NCI-H2029 treated with DMSO at 0.1 percent for 48 hours (cell line): ENCODE data around the gene CBFA2T2.
"Not testable (repeated sequence)": the region's sequence is repeated elsewhere in the genome, so short reads cannot be mapped to it uniquely, and the experiment has no call there.

Experiments
- DNase-seq: peaks from one replicate; lab custom pipeline; 2025; lab: John Stamatoyannopoulos, UW

Gene CBFA2T2

GRCh38 chr20:33624399-33624798 lies 134.5 kb downstream of the CBFA2T2 start:
- no peak for DNase-seq

GRCh38 chr20:33626190-33626589 lies 136.3 kb downstream of the CBFA2T2 start:
- DNase-seq: no peak

GRCh38 chr20:33627577-33628216 lies 137.8 kb downstream of the CBFA2T2 start:
- no peak for DNase-seq

DNA sequence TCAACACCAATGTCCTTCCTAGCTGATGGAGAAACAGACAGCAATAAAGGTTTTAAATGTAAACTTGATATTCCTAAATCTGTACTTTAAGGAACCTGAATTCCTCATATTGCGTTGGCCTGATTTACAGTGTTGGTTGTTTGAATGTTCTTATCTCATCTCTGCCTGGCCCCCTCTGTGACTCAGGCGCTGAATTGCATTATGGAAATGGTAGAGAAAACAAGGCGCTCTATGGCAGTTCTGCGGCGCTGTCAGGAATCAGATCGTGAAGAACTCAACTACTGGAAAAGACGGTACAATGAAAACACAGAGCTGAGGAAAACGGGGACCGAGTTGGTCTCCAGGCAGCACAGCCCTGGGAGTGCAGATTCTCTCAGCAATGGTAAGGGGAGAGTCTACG lies 139.6 kb downstream of the CBFA2T2 start:
- DNase-seq: no peak

- DNase-seq: no peak
Observed at GRCh38 chr20:33629979-33630378, 140.1 kb downstream of the CBFA2T2 start.

GRCh38 chr20:33630507-33630906 lies 140.6 kb downstream of the CBFA2T2 start:
- DNase-seq: no peak

DNA sequence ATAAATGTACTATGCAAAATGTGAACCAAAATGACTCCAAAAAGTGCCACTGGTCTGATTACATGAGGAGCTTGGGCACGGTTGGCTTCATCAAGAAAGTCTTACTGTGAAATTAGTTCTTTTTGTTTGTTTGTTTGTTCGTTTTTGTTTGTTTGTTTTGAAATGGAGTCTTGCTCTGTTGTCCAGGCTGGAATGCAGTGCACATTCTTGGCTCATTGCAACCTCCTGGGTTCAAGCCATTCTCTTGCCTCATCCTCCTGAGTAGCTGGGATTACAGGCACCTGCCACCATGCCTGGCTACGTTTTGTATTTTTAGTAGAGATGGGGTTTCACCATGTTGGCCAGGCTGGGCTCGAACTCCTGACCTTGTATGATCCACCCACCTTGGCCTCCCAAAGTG lies 142.0 kb downstream of the CBFA2T2 start:
- DNase-seq: not testable (repeated sequence)

DNA sequence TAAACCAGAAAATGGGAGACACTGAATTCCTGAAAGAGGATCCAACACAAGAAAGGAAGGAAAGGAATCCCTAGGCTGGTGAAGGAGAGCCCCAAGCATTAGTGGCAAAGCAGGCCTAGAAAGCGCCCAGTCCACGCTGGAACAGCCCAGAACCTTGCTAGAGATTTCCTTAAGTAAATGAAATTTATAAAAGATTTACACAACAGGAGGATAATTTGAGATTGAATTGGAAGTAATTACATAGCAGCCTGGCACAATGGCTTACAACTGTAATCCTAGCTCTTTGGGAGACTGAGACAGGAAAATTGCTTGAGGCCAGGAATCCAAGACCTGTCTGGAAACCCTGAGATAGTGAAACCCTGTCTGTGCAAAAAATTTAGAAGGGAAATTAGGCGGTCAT lies 145.4 kb downstream of the CBFA2T2 start:
- DNase-seq: no peak

DNA sequence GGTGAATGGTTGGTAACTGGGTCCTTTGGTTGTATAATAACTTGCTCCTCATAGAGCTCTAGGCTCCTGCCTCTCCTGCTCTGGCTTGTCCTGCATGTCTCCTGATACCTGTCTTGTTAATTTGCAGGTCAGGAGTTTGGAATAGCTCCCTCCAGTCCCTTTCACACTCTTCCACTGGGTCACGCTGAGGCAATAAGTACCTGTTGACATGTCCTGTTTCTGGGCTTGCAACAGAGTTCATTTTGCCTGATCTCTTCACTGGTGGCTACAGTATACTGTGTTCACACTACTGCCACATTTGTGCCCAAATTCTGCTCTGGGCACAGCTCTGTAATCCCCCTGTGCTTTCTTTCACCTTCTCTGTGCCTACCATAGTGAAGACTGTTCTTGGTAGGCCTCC lies 146.9 kb downstream of the CBFA2T2 start:
- no peak for DNase-seq

DNA sequence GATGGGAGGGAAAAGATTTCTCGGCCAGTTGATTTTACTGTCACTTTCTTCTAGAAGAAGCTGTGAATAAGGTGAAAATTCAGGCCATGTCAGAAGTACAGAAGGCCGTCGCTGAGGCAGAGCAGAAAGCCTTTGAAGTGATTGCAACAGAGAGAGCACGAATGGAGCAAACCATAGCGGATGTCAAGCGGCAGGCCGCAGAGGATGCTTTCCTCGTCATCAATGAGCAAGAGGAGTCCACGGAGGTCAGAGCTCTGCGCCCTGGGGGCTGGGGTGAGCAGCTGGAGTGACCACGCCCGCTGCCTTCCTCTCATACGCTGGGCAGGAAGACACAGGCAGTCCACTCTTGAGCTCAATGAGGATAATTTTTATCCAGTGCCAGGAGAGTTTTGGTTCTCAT lies 150.4 kb downstream of the CBFA2T2 start:
- DNase-seq: no peak

- DNase-seq: no peak
Observed at GRCh38 chr20:33644313-33645071, 154.6 kb downstream of the CBFA2T2 start.

GRCh38 chr20:33645072-33645358 lies 155.1 kb downstream of the CBFA2T2 start:
- no peak for DNase-seq

GRCh38 chr20:33645396-33645795 lies 155.5 kb downstream of the CBFA2T2 start:
- DNase-seq: no peak

DNA sequence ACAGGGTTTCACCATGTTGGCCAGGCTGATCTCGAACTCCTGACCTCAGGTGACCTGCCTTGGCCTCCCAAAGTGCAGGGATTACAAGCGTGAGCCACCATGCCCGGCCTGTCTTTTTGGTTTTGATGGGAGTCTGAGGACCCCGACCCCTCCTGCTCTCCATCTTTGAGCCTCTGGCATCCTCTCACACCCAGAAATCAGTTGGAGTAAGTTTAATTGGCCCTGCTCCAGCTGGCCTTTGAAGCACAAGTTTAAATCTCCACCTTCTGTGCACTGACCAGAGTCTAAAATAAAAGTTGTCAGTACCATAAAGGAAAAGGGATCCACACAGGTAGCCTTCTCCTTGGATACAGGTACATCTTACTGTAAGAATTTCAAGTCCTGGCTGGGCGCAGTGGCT lies 156.3 kb downstream of the CBFA2T2 start:
- DNase-seq: no peak

GRCh38 chr20:33646959-33647602 lies 157.2 kb downstream of the CBFA2T2 start:
- DNase-seq: not testable (repeated sequence)

GRCh38 chr20:33647603-33648395 lies 157.9 kb downstream of the CBFA2T2 start:
- peak; percentile 68 for DNase-seq

DNA sequence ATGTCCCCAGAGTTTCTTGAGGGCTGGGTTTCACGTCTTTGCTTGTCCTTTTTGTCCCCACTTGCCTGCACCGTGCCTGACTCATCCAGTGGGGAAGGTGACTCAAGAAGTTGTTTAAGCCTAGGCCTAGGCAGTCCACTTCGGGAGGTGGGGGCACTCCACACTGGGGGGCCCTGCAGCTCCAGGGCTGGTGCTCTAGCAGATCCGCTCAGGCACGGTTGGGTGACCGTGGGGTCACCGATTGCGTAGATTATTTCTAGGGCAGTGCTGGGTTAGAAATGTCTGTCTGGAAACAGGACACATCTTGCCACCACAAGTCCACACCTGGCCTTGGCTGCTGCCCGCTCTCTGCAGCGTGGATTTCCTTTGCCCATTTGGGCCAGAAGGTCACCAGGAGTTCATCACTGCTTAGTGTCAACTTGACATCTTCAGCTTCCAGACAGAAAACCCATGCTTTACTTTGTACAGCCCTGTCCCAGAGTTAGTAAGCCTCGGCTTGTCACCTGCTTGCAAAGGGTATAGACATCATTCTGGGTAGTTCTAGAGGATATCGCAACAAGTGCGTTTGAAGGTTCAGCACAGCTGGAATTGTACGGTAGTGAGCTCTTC lies 158.6 kb downstream of the CBFA2T2 start:
- no peak for DNase-seq

GRCh38 chr20:33649201-33649681 lies 159.3 kb downstream of the CBFA2T2 start:
- DNase-seq: peak; percentile 80

- DNase-seq: no peak
Observed at GRCh38 chr20:33650111-33650752, 160.3 kb downstream of the CBFA2T2 start.

DNA sequence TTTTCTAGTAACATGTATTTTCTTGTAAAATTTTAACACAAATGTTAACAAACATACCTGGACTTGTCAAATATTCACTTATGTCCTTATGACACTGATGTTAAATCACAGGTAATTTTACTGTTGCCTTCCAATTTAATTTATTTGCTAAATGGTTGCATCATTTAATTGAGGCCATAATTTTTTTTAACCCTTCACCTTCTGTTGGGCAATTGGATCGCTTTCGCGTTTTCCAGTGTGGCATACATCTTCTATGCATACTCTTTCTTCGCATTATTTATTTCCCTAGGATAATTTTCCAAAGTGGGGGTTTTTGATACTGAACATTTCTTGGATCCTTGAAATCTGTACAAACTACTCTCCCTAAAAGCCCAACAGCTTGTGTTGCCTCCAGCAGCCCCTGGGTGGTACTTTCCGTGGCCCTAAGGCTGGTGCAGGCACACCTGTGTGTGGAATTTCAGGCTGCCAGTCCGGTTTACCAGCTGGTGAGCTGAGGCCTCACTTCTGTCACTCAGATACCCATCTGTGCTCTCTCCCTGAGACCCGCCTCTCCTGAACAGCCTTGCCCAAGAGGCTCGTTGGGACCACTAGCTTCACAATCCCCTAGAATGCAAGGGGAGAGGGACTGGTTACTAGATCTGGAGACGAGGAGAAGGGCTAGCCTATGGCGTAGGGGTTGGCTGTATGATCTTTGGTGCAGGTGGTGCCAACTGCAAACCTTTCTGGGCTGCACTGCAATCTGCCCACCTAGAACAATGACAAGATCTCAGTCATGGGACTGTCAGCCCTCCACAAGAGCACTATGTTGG lies 161.1 kb downstream of the CBFA2T2 start:
- DNase-seq: peak; percentile 12
